ENCODE measurements around the gene GLI3. TPM values are rescaled to one million over a fixed set of nuclear protein-coding genes. Genes with fewer than 3 reads are reported as not detected.

GLI3 gene
- total RNA-seq, 1 donor from 2014 or later, result 57.0 TPM

DNA sequence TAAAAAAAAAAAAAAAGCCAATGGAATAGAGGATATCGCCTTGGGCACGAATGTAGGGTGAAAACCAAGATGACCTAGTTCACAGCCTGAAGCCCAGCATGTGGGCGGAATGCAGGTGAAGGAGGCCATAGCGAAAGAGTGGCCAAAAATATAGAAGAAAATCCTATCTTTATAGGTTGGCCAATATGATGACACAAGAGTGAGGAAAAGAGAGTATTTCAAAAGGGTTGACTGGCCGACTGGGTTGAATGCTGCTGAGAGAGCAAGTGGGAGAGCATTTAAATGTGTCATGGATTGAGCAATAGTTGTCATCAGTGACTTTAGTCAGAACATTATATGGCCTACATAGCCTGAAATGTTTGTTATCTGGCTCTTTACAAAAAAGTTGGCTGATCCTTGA lies 17.2 kb upstream of the GLI3 start:
- peaks cover 8% of the 10 kb centered on the region for H3K9me3 Mint-ChIP-seq (ENCODE audit: unreplicated experiment)
- H3K36me3 Mint-ChIP-seq (ENCODE audit: unreplicated experiment), result no peaks in the 10 kb centered on the region
- TF ChIP-seq, protein P1, sequence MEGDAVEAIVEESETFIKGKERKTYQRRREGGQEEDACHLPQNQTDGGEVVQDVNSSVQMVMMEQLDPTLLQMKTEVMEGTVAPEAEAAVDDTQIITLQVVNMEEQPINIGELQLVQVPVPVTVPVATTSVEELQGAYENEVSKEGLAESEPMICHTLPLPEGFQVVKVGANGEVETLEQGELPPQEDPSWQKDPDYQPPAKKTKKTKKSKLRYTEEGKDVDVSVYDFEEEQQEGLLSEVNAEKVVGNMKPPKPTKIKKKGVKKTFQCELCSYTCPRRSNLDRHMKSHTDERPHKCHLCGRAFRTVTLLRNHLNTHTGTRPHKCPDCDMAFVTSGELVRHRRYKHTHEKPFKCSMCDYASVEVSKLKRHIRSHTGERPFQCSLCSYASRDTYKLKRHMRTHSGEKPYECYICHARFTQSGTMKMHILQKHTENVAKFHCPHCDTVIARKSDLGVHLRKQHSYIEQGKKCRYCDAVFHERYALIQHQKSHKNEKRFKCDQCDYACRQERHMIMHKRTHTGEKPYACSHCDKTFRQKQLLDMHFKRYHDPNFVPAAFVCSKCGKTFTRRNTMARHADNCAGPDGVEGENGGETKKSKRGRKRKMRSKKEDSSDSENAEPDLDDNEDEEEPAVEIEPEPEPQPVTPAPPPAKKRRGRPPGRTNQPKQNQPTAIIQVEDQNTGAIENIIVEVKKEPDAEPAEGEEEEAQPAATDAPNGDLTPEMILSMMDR (IDR thresholded peaks at IDR 0.05), result no peak
- no peak overlapping the region for H3K27ac Mint-ChIP-seq (ENCODE audit: unreplicated experiment)
- no peak for DNase-seq (ENCODE audit: extremely low spot score, unreplicated experiment)
- peaks cover 20% of the 10 kb centered on the region for H3K27me3 Mint-ChIP-seq (ENCODE audit: unreplicated experiment)
- H3K4me3 Mint-ChIP-seq (ENCODE audit: unreplicated experiment), result no peak overlapping the region
- H3K4me1 Mint-ChIP-seq (ENCODE audit: unreplicated experiment), result no peaks in the 10 kb centered on the region

DNA sequence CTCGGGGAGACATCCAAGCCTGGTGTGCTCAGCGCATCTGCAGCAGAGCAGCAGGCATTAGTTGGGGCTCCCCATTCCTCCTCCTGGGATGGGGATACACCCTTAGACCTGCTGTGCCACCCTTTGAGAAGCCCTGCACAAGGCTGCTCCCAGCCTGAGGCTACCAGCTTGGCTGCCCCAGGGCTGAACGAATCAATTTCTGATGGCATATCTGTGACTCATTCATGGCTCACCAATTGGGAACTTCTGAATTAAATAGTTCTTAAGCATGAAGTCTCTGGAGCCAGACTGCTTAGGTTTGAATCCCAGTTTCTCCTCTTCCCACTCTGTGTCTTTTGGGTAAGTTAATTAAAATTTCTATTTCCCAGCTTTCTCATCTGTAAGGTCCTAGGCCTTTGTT lies 16.3 kb upstream of the GLI3 start:
- H3K27ac Mint-ChIP-seq (ENCODE audit: unreplicated experiment), result no peak overlapping the region
- peaks cover 7% of the 10 kb centered on the region for H3K9me3 Mint-ChIP-seq (ENCODE audit: unreplicated experiment)
- H3K4me3 Mint-ChIP-seq (ENCODE audit: unreplicated experiment), result no peak overlapping the region
- H3K36me3 Mint-ChIP-seq (ENCODE audit: unreplicated experiment), result no peaks in the 10 kb centered on the region
- H3K27me3 Mint-ChIP-seq (ENCODE audit: unreplicated experiment), result peaks cover 16% of the 10 kb centered on the region
- TF ChIP-seq, protein P1 (IDR thresholded peaks at IDR 0.05), result no peak
- no peaks in the 10 kb centered on the region for H3K4me1 Mint-ChIP-seq (ENCODE audit: unreplicated experiment)
- no peak for DNase-seq (ENCODE audit: extremely low spot score, unreplicated experiment)

DNA sequence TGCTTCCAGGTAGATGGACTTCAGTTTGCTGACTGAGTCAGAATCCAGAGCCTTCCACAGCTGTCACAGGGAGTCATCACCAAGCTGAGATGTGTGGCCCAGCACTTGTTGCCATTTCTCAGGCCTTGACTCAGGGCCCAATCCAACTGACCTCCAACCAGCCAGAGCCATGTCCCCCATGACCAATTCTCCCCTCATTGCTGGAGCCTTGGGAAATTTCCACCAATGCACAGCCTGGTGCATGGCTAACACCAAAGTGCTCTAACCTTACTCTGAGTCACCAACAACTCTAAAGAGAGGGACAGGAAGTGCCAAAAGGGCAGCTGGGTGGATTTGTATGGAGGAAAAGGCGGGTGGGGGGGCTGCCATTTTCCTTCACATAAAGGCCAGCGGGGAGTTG lies 13.4 kb upstream of the GLI3 start:
- Mint-ChIP-seq H3K36me3 (ENCODE audit: unreplicated experiment) (no peaks in the 10 kb centered on the region), H3K4me3 (ENCODE audit: unreplicated experiment) (no peak overlapping the region), H3K9me3 (ENCODE audit: unreplicated experiment) (peaks cover 3% of the 10 kb centered on the region), H3K4me1 (ENCODE audit: unreplicated experiment) (peaks cover 15% of the 10 kb centered on the region), H3K27me3 (ENCODE audit: unreplicated experiment) (no peaks in the 10 kb centered on the region), H3K27ac (ENCODE audit: unreplicated experiment) (no peak overlapping the region)
- DNase-seq (ENCODE audit: extremely low spot score, unreplicated experiment), result no peak
- TF ChIP-seq, protein P1 (IDR thresholded peaks at IDR 0.05), result no peak

DNA sequence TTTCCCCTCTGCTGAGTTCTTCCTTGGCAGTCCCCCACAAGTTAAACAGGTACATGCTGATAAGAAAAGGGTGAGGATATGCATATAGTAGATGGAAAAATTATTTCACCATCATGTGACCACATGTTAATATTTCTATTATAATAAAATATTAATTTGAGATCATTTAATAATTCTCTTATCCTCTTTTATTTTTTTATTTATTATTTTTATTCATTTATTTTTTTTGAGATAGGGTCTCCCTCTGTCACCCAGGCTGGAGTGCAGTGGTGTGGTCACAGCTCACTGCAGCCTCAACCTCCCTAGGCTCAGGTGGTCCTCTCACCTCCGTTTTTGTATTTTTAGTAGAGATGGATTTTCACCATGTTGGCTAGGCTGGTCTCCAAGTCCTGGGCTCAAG lies 11.6 kb upstream of the GLI3 start:
- Mint-ChIP-seq H3K4me3 (ENCODE audit: unreplicated experiment) (no peak overlapping the region), H3K36me3 (ENCODE audit: unreplicated experiment) (no peaks in the 10 kb centered on the region), H3K9me3 (ENCODE audit: unreplicated experiment) (peaks cover 1% of the 10 kb centered on the region), H3K27ac (ENCODE audit: unreplicated experiment) (no peak overlapping the region), H3K4me1 (ENCODE audit: unreplicated experiment) (peaks cover 21% of the 10 kb centered on the region), H3K27me3 (ENCODE audit: unreplicated experiment) (no peaks in the 10 kb centered on the region)
- no peak for DNase-seq (ENCODE audit: extremely low spot score, unreplicated experiment)
- TF ChIP-seq, protein P1 (IDR thresholded peaks at IDR 0.05), result no peak

DNA sequence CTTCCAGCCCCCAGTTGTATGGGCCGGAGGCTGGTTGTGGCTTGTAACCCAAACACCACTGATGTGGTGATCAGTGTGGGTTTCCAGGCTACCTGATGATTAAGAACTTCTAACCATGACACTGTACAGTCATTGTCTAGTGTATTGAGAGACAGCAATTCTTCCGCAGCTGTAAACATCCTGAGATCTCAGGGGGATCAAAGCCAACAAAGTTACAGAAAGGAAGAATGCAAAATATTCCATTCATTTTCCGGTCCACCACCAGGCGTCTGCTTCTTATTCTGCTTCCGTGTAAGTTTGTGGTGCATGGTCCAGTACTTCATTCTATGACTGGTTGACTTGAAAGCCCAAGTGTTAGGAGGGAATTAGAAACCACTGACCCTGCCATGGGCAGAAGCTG lies 10.3 kb upstream of the GLI3 start:
- no peak for DNase-seq (ENCODE audit: extremely low spot score, unreplicated experiment)
- Mint-ChIP-seq H3K4me1 (ENCODE audit: unreplicated experiment) (peaks cover 21% of the 10 kb centered on the region), H3K27me3 (ENCODE audit: unreplicated experiment) (no peaks in the 10 kb centered on the region), H3K9me3 (ENCODE audit: unreplicated experiment) (no peaks in the 10 kb centered on the region), H3K27ac (ENCODE audit: unreplicated experiment) (peak overlapping the region; percentile 31), H3K36me3 (ENCODE audit: unreplicated experiment) (no peaks in the 10 kb centered on the region), H3K4me3 (ENCODE audit: unreplicated experiment) (no peak overlapping the region)
- TF ChIP-seq, protein P1 (IDR thresholded peaks at IDR 0.05), result peak; percentile 47
